HepG2 (cell line): ENCODE measurements around the gene CUEDC2. TPM values are rescaled to one million over a fixed set of nuclear protein-coding genes. Genes with fewer than 3 reads are reported as not detected.
A peak's percentile ranks its signal among the peaks of the same experiment; 100 is the strongest.

Experiments
- ARNTL ChIP-seq: sonication (generic); formaldehyde crosslinking; IDR thresholded peaks from 2 replicates; pipeline ENCODE4 v1.4.0; 2020; ENCODE audit warnings: mild to moderate bottlenecking, missing genetic modification reagents
- CAMTA2 ChIP-seq: sonication (generic); formaldehyde crosslinking; IDR thresholded peaks from 2 replicates; pipeline ENCODE4 v1.4.0; 2020; ENCODE audit warnings: mild to moderate bottlenecking, missing genetic modification reagents, borderline replicate concordance
- CERS6 ChIP-seq: sonication (generic); formaldehyde crosslinking; IDR thresholded peaks from 2 replicates; pipeline ENCODE4 v1.5.0; 2020; ENCODE audit warnings: missing genetic modification reagents
- CHD2 ChIP-seq: IDR thresholded peaks from 2 replicates; pipeline ENCODE4 v1.6.1; 2011; ENCODE audit warnings: low read depth, low read length, improper control_type of control experiment
- EZH2 ChIP-seq: conservative IDR thresholded peaks from 2 replicates; pipeline ENCODE4 v1.6.1; 2012; ENCODE audit warnings: mild to moderate bottlenecking, low read depth, low read length, moderate library complexity
- FOSL2 ChIP-seq: sonication (generic); formaldehyde crosslinking; IDR thresholded peaks from 2 replicates; pipeline ENCODE4 v1.4.0; 2020; ENCODE audit warnings: missing genetic modification reagents
- GLMP ChIP-seq: sonication (generic); formaldehyde crosslinking; IDR thresholded peaks from 2 replicates; pipeline ENCODE4 v1.9.0; 2021; ENCODE audit warnings: missing genetic modification reagents, mild to moderate bottlenecking, borderline replicate concordance
- HNRNPL ChIP-seq: fragments of 200-400 bp; formaldehyde crosslinking; IDR thresholded peaks from 2 replicates; pipeline ENCODE4 v1.6.1; 2017; ENCODE audit warnings: mild to moderate bottlenecking, low read depth, low read length
- HOMEZ ChIP-seq: IDR thresholded peaks from 2 replicates; pipeline ENCODE4 v1.6.1; 2016; ENCODE audit warnings: low read depth
- KAT2B ChIP-seq: fragments of 150-350 bp; IDR thresholded peaks from 2 replicates; pipeline ENCODE4 v1.6.1; 2014; ENCODE audit warnings: low read depth, low read length, borderline replicate concordance
- PCBP1 ChIP-seq: fragments of 200-400 bp; formaldehyde crosslinking; IDR thresholded peaks from 2 replicates; pipeline ENCODE4 v1.6.1; 2017; ENCODE audit warnings: mild to moderate bottlenecking, low read depth, low read length, borderline replicate concordance
- POLR2G ChIP-seq: fragments of 200-400 bp; formaldehyde crosslinking; IDR thresholded peaks from 2 replicates; pipeline ENCODE4 v1.6.1; 2018; ENCODE audit warnings: mild to moderate bottlenecking, low read depth, low read length, moderate library complexity
- RNF219 ChIP-seq: sonication (generic); formaldehyde crosslinking; IDR thresholded peaks from 2 replicates; pipeline ENCODE4 v1.5.0; 2020; ENCODE audit warnings: mild to moderate bottlenecking, missing genetic modification reagents
- ZNF350 ChIP-seq: sonication (generic); formaldehyde crosslinking; IDR thresholded peaks from 2 replicates; pipeline ENCODE4 v1.4.0; 2020; ENCODE audit warnings: mild to moderate bottlenecking, low read depth, missing genetic modification reagents, borderline replicate concordance
- ZNF354B ChIP-seq: sonication (generic); formaldehyde crosslinking; IDR thresholded peaks from 2 replicates; pipeline ENCODE4 v1.8.0; 2022; ENCODE audit warnings: mild to moderate bottlenecking, missing genetic modification reagents
- ZNF451 ChIP-seq: sonication (generic); formaldehyde crosslinking; IDR thresholded peaks from 2 replicates; pipeline ENCODE4 v1.5.0; 2020; ENCODE audit warnings: mild to moderate bottlenecking, missing genetic modification reagents
- ZNF546 ChIP-seq: sonication (generic); formaldehyde crosslinking; conservative IDR thresholded peaks from 2 replicates; pipeline ENCODE4 v1.8.1; 2023; ENCODE audit warnings: mild to moderate bottlenecking, missing genetic modification reagents
- ZNF691 ChIP-seq: sonication (generic); formaldehyde crosslinking; IDR thresholded peaks from 2 replicates; pipeline ENCODE4 v1.4.0; 2020; ENCODE audit warnings: missing genetic modification reagents, low read depth, mild to moderate bottlenecking, borderline replicate concordance
- ZNF740 ChIP-seq: sonication (generic); formaldehyde crosslinking; IDR thresholded peaks from 2 replicates; pipeline ENCODE4 v1.4.0; 2020; ENCODE audit warnings: missing genetic modification reagents
- ZNF780A ChIP-seq: sonication (generic); formaldehyde crosslinking; IDR thresholded peaks from 2 replicates; pipeline ENCODE4 v1.8.0; 2022; ENCODE audit warnings: mild to moderate bottlenecking, missing genetic modification reagents, moderate library complexity
- ZNF883 ChIP-seq: sonication (generic); formaldehyde crosslinking; IDR thresholded peaks from 2 replicates; pipeline ENCODE4 v1.5.1; 2020; ENCODE audit warnings: mild to moderate bottlenecking, missing genetic modification reagents; ENCODE audit errors: not compliant biosample characterization
- polyA plus RNA-seq, 8 experiments: library from polyadenylated mRNA; depleted of rRNA in 3 of 8; stranded (reverse) in 7 of 8; unstranded in 1 of 8; fragments of >200 nt; fragmentation: Illumina TruSeq in 4 of 8; extraction: Trizol in 4 of 8; gene quantifications; 2 replicates each; pipeline versions ENCODE4 v1.2.1 to v1.2.3, GENCODE V29; 2011 to 2016; ENCODE audit warnings: low read depth in 4 of 8, missing spikeins in 1 of 8, mixed read lengths in 1 of 8; ENCODE audit not compliant: insufficient read depth in 1 of 8
- total RNA-seq, 5 experiments: library from RNA; depleted of rRNA; stranded (reverse); fragments of >200 nt; fragmentation: Illumina TruSeq; extraction: Trizol; gene quantifications; 2 replicates each; pipeline ENCODE4 v1.2.3, GENCODE V29; 2016; ENCODE audit warnings: low read depth in 1 of 5

The CUEDC2 gene
- total and polyA plus RNA-seq, 2 of the 13 experiments (the other 11 are each of a cell fraction or from before 2014, with no cell fraction given): 13.1 to 18.4 TPM

- TF ChIP-seq GLMP (CRISPR knock-in tag) (no peak), ZNF740 (peak; percentile 42; the same call in 1 of the 2 replicates), ZNF780A (CRISPR knock-in tag) (no peak), ZNF546 (peak; percentile 23; the same call in 1 of the 2 replicates), ZNF451 (CRISPR knock-in tag) (no peak), CAMTA2 (CRISPR knock-in tag) (0 out of 2 replicates have a peak, but pooled peaks have one; percentile 63), ZNF883 (CRISPR knock-in tag) (no peak), HOMEZ (CRISPR knock-in tag) (0 out of 2 replicates have a peak, but pooled peaks have one; percentile 20), KAT2B (no peak), HNRNPL (no peak), FOSL2 (peak; percentile 49; the same call in 1 of the 2 replicates), POLR2G (peak; percentile 73), PCBP1 (peak; percentile 80; the same call in 1 of the 2 replicates), ZNF691 (peak; percentile 68; the same call in 1 of the 2 replicates), RNF219 (no peak), ZNF354B (CRISPR knock-in tag) (peak; percentile 80; the same call in 1 of the 2 replicates), ARNTL (CRISPR knock-in tag) (peak; percentile 65), CERS6 (CRISPR knock-in tag) (no peak), EZH2 (no peak), ZNF350 (CRISPR knock-in tag) (peak; percentile 91; the same call in 1 of the 2 replicates), CHD2 (no peak; the same call in 1 of the 2 replicates)
Measured at GRCh38 chr10:102420714-102421506, 11.5 kb downstream of the CUEDC2 start, which contains the start of gene FBXL15 (continued).
